ENCODE results near the gene USP20.

DNA sequence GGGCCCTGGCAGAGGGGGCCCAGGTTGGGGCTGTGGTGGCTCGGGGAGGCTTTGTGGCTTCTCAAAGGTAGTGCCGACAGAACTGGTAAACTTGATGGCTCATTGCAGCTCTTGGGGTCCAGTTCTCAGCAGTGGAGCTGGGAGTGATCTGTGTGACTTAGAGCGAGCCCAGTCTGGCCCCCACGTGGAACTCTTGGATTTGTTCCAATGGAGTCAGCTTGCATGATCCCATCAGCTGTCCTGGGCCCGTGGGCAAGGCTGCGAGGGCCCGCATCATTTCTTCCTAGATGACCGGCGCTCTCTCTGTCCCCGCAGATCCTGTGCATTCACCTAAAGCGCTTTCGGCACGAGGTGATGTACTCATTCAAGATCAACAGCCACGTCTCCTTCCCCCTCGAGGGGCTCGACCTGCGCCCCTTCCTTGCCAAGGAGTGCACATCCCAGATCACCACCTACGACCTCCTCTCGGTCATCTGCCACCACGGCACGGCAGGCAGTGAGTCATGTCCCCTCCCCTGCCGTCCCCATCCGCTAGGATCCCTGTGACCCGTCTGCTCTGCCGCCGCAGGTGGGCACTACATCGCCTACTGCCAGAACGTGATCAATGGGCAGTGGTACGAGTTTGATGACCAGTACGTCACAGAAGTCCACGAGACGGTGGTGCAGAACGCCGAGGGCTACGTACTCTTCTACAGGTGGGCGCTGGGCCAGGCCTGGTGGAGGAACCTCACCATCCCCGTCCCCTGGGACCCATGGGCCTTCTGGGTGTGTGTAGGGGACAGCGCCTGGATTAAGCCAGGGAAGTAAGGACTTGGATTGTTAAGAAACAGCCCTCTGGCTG is 39.2 kb downstream of the USP20 start:
- no peak for TF ChIP-seq CTCF (conservative IDR thresholded peaks at IDR 0.05)
- no peak for TF ChIP-seq EZH2 (IDR thresholded peaks at IDR 0.05; ENCODE audit: low read depth)

Data from PC-9 (cell line).